PC-9 (cell line): ENCODE data around the gene ADGRD2. TPM values are rescaled to one million over a fixed set of nuclear protein-coding genes. Genes with fewer than 3 reads are reported as not detected.

ENCODE experiments used
- BruUV-seq: library from RNA; stranded (reverse); fragments of 400-500 nt; replicated peaks from 2 replicates; lab custom pipeline; 2021; lab: Mats Ljungman, UMichigan
- CTCF ChIA-PET: fragments of 300-600 bp; sonication (Branson Sonifier 250); formaldehyde crosslinking; loops from one replicate; lab custom pipeline; 2022; ENCODE audit warnings: antibody characterized with exemption; lab: Charles Lee
- POLR2A ChIA-PET: fragments of 300-600 bp; sonication (Branson Sonifier 250); formaldehyde crosslinking; loops from one replicate; lab custom pipeline; 2022; ENCODE audit warnings: antibody characterized with exemption; ENCODE audit not compliant: unreplicated experiment; lab: Charles Lee
- DNase-seq, 2 experiments: peaks; one replicate each; pipeline versions ENCODE4 v3.0.0 to v3.0.0-alpha.2; 2015 to 2022; ENCODE audit warnings: mixed read lengths in 1 of 2
- H2AFZ ChIP-seq: fragments of 200-600 bp; sonication (generic); 2 replicates; pipeline ENCODE4 v1.8.1; 2017; ENCODE audit warnings: antibody characterized with exemption
- H3F3A ChIP-seq: fragments of 200-600 bp; sonication (generic); 2 replicates; pipeline ENCODE4 v1.8.1; 2017; ENCODE audit warnings: antibody characterized with exemption, mild to moderate bottlenecking, low read depth; ENCODE audit not compliant: insufficient read depth
- H3K27ac ChIP-seq: fragments of 200-600 bp; sonication (generic); 2 replicates; pipeline ENCODE4 v1.6.1; 2016; ENCODE audit warnings: mixed run types
- H3K27me3 ChIP-seq: fragments of 200-600 bp; sonication (generic); 2 replicates; pipeline ENCODE4 v1.6.1; 2016; ENCODE audit warnings: low read depth, mixed run types; ENCODE audit not compliant: insufficient read depth
- H3K36me3 ChIP-seq: fragments of 200-600 bp; sonication (generic); 2 replicates; pipeline ENCODE4 v1.6.1; 2016; ENCODE audit warnings: low read depth, mixed run types
- H3K4me1 ChIP-seq: fragments of 200-600 bp; sonication (generic); replicated peaks from 2 replicates; pipeline ENCODE4 v1.6.1; 2016; ENCODE audit warnings: mixed run types; ENCODE audit not compliant: insufficient read depth
- H3K4me2 ChIP-seq: fragments of 200-600 bp; sonication (generic); 2 replicates; pipeline ENCODE4 v1.6.1; 2017; ENCODE audit warnings: mixed run types
- H3K4me3 ChIP-seq: fragments of 200-600 bp; sonication (generic); 2 replicates; pipeline ENCODE4 v1.6.1; 2016; ENCODE audit warnings: mixed run types
- H3K79me2 ChIP-seq: fragments of 200-600 bp; sonication (generic); 2 replicates; pipeline ENCODE4 v1.6.1; 2017; ENCODE audit warnings: low read depth, mixed run types
- H3K9me2 ChIP-seq: fragments of 200-600 bp; sonication (generic); 2 replicates; pipeline ENCODE4 v1.8.1; 2017; ENCODE audit warnings: mild to moderate bottlenecking; ENCODE audit not compliant: insufficient read depth
- H3K9me3 ChIP-seq: fragments of 200-600 bp; sonication (generic); 2 replicates; pipeline ENCODE4 v1.8.1; 2016; ENCODE audit warnings: low read depth; ENCODE audit not compliant: insufficient read depth
- H4K20me1 ChIP-seq: fragments of 200-600 bp; sonication (generic); 2 replicates; pipeline ENCODE4 v1.8.1; 2017; ENCODE audit not compliant: insufficient read depth
- EZH2 ChIP-seq: fragments of 200-600 bp; sonication (generic); IDR thresholded peaks from 2 replicates; pipeline ENCODE4 v1.8.0; 2017; ENCODE audit warnings: antibody characterized with exemption, low read depth
- intact Hi-C: fragments of 100-400 bp; cut with micrococcal nuclease; formaldehyde crosslinking; loops from one replicate; pipeline ENCODE4 v1.10.0; 2022; ENCODE audit not compliant: unreplicated experiment
- total RNA-seq: library from RNA; stranded (reverse); gene quantifications from 2 replicates; pipeline ENCODE4 v1.2.3, GENCODE V29; 2021
- TF ChIP-seq, protein P1 (sequence below): fragments of 200-600 bp; sonication (generic); conservative IDR thresholded peaks from 2 replicates; pipeline ENCODE4 v1.6.1; 2017; ENCODE audit warnings: mixed run types, antibody characterized with exemption, mild to moderate bottlenecking, moderate library complexity

ADGRD2 gene
- total RNA-seq, 1 experiment from 2014 or later = not detected

DNA sequence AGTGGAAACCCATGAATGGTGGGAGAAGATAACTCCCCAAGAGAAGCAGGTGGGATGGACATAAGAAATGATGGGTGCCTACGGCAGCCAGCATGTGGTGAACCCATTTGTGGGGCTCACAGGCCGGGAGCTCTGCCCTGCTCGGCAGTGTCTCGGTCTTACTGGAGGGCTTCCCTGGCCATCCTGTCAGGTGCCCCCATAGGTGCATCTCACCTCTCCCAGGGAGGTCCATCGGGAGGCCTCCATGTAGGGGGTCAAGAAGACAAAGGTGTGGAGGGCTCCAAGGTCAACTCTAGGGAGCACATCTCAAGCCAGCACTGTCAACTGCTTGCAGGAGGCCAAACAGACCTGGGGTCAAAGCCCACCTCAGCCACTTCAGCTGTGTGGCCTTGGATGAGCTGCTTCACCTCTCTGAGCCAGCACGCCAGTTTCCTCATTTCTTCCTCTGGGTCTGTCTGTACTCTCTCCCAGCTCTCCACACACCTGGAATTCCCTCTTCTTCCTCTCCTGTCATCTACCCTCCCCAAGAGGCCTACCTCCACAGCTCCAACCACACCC lies 10.5 kb upstream of the ADGRD2 start:
- CTCF ChIA-PET = no interaction called here
- no TSS peak for BruUV-seq
- Histone ChIP-seq H3K27me3 (no peaks in the 10 kb centered on the region), H3K4me1 (no peaks in the 10 kb centered on the region), H3F3A (no peaks in the 10 kb centered on the region), H3K79me2 (no peaks in the 10 kb centered on the region), H3K36me3 (no peaks in the 10 kb centered on the region), H3K9me3 (no peaks in the 10 kb centered on the region), H3K4me3 (no peak overlapping the region), H2AFZ (no peak overlapping the region), H3K27ac (no peak overlapping the region), H3K9me2 (no peaks in the 10 kb centered on the region), H4K20me1 (no peaks in the 10 kb centered on the region), H3K4me2 (no peak overlapping the region)
- TF ChIP-seq, protein P1, sequence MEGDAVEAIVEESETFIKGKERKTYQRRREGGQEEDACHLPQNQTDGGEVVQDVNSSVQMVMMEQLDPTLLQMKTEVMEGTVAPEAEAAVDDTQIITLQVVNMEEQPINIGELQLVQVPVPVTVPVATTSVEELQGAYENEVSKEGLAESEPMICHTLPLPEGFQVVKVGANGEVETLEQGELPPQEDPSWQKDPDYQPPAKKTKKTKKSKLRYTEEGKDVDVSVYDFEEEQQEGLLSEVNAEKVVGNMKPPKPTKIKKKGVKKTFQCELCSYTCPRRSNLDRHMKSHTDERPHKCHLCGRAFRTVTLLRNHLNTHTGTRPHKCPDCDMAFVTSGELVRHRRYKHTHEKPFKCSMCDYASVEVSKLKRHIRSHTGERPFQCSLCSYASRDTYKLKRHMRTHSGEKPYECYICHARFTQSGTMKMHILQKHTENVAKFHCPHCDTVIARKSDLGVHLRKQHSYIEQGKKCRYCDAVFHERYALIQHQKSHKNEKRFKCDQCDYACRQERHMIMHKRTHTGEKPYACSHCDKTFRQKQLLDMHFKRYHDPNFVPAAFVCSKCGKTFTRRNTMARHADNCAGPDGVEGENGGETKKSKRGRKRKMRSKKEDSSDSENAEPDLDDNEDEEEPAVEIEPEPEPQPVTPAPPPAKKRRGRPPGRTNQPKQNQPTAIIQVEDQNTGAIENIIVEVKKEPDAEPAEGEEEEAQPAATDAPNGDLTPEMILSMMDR = no peak
- TF ChIP-seq EZH2 = no peak
- POLR2A ChIA-PET = interaction anchor here (0.6 kb wide), 1 partner anchor 198 kb away, joined by 3 read pairs; no protein-coding TSS in a partner anchor
- DNase-seq = no peak
- intact Hi-C loops = no loop called here

DNA sequence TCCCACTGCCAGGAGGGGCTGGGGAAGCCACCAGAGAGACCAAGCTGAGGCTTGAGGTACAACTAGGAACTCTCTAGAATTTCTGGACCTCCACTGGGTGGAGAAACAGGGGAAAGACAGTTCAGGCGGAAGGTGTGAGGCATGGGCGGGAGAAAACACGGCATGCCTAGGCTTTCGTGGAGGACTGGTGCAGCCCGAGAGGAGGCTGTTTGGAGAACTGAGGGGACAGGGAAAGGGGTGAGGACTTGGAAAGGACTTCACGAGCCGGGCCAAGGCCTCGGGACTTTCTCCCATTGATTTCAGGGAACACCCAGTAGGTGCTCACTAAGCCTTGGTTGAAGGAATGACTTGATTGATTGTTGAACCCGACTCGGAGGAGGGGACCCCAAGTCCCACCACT lies 9.5 kb upstream of the ADGRD2 start:
- Histone ChIP-seq H3K27ac (no peak overlapping the region), H4K20me1 (no peaks in the 10 kb centered on the region), H3K36me3 (no peaks in the 10 kb centered on the region), H3K4me1 (peaks cover 6% of the 10 kb centered on the region), H3K9me2 (no peaks in the 10 kb centered on the region), H3K79me2 (no peaks in the 10 kb centered on the region), H3K27me3 (no peaks in the 10 kb centered on the region), H2AFZ (no peak overlapping the region), H3K4me2 (no peak overlapping the region), H3K4me3 (no peak overlapping the region), H3F3A (peaks cover 5% of the 10 kb centered on the region; the same call in 1 of the 2 replicates), H3K9me3 (no peaks in the 10 kb centered on the region)
- CTCF ChIA-PET = no interaction called here
- no peak for DNase-seq
- POLR2A ChIA-PET = interaction anchor here (0.6 kb wide), 1 partner anchor 25 kb away, joined by 5 read pairs; no protein-coding TSS in a partner anchor
- no TSS peak for BruUV-seq
- TF ChIP-seq, protein P1 = no peak
- no peak for TF ChIP-seq EZH2
- intact Hi-C loops = no loop called here

DNA sequence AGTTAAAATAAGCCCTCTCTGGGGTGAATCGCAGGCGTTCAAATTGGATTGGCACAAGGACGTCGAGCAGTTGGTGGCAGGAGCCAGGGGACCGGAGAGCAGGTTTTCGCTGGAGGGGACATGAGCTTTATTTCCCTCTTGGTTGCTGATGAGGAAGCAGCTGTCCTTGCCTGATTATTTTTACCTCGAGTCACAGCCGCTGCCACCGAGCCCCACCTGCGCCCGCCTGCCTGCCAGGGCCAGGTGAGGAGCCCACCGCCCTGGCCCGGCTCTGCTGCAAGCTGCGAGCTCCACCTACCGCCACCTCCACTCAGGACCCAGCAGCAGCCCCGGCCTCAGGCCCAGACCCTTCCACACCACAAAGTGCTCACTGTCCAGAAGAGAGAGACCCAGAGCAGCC lies 9.0 kb upstream of the ADGRD2 start:
- CTCF ChIA-PET = no interaction called here
- BruUV-seq = no TSS peak

More for the DNA sequence above, 9.0 kb upstream of the ADGRD2 start:
- Histone ChIP-seq H3K9me2 (no peaks in the 10 kb centered on the region), H2AFZ (no peak overlapping the region), H3K79me2 (no peaks in the 10 kb centered on the region), H3K4me1 (peaks cover 11% of the 10 kb centered on the region), H4K20me1 (no peaks in the 10 kb centered on the region), H3F3A (peaks cover 10% of the 10 kb centered on the region; the same call in 1 of the 2 replicates), H3K27ac (no peak overlapping the region), H3K4me2 (no peak overlapping the region), H3K9me3 (no peaks in the 10 kb centered on the region), H3K27me3 (no peaks in the 10 kb centered on the region), H3K36me3 (no peaks in the 10 kb centered on the region), H3K4me3 (no peak overlapping the region)
- intact Hi-C loops = no loop called here
- POLR2A ChIA-PET = no interaction called here
- no peak for DNase-seq
- no peak for TF ChIP-seq EZH2
- TF ChIP-seq, protein P1 = no peak
